OCI-LY3 (cell line): ENCODE measurements around the gene MAD1L1.

Experiments
- H2AFZ ChIP-seq: fragments of 200-600, 300-600 bp; shearing (Covaris generic); 2 replicates; pipeline ENCODE4 v1.6.0; 2014; ENCODE audit warnings: antibody characterized with exemption, low read depth, low read length
- H3K27ac ChIP-seq: fragments of 200-600, 300-600 bp; sonication (generic); 2 replicates; pipeline ENCODE4 v1.5.1; 2014; ENCODE audit warnings: mild to moderate bottlenecking, low read length, moderate library complexity, mixed read lengths
- H3K27me3 ChIP-seq: fragments of 200-600, 300-600 bp; sonication (generic); 2 replicates; pipeline ENCODE4 v1.6.1; 2014; ENCODE audit warnings: low read depth, low read length, mixed read lengths
- H3K36me3 ChIP-seq: fragments of 200-600, 300-600 bp; sonication (generic); replicated peaks from 2 replicates; pipeline ENCODE3; 2014; ENCODE audit warnings: low read depth, low read length, mixed read lengths
- H3K4me1 ChIP-seq: fragments of 300-600, 200-600 bp; sonication (generic); 2 replicates; pipeline ENCODE4 v1.6.1; 2014; ENCODE audit warnings: low read length, mixed read lengths
- H3K4me2 ChIP-seq: fragments of 200-600, 300-600 bp; sonication (generic); 2 replicates; pipeline ENCODE4 v1.6.1; 2014; ENCODE audit warnings: low read length, mixed read lengths
- H3K4me3 ChIP-seq: fragments of 300-600, 200-600 bp; sonication (generic); 2 replicates; pipeline ENCODE4 v1.5.1; 2014; ENCODE audit warnings: antibody characterized with exemption, mild to moderate bottlenecking, low read length, moderate library complexity
- H3K79me2 ChIP-seq: fragments of 300-600, 200-600 bp; shearing (Covaris generic); 2 replicates; pipeline ENCODE4 v1.6.1; 2014; ENCODE audit warnings: mild to moderate bottlenecking, low read length, mixed read lengths
- H3K9ac ChIP-seq: fragments of 300-600, 200-600 bp; shearing (Covaris generic); 2 replicates; pipeline ENCODE4 v1.6.0; 2014; ENCODE audit warnings: mild to moderate bottlenecking, low read length, moderate library complexity
- H3K9me3 ChIP-seq: fragments of 200-600, 300-600 bp; shearing (Covaris generic); 2 replicates; pipeline ENCODE4 v1.6.1; 2014; ENCODE audit warnings: low read length, mixed read lengths; ENCODE audit not compliant: insufficient read depth
- H4K20me1 ChIP-seq: fragments of 200-600, 300-600 bp; sonication (generic); 2 replicates; pipeline ENCODE4 v1.6.1; 2016; ENCODE audit warnings: low read length, mixed read lengths; ENCODE audit not compliant: insufficient read depth
- EZH2phosphoT487 ChIP-seq: fragments of 200-600 bp; shearing (Covaris generic); IDR thresholded peaks from 2 replicates; pipeline ENCODE4 v1.6.1; 2018; ENCODE audit warnings: antibody characterized with exemption, mixed run types, low read depth
- TF ChIP-seq, protein P1 (sequence below): fragments of 200-600, 300-600 bp; sonication (generic); IDR thresholded peaks from 2 replicates; pipeline ENCODE4 v1.5.1; 2014; ENCODE audit warnings: antibody characterized with exemption, low read length, low read depth

The MAD1L1 gene

GRCh38 chr7:2023877-2024566 is 208.7 kb downstream of the MAD1L1 start:
- H3K4me1 ChIP-seq: no peaks in the 10 kb centered on the region
- no peak overlapping the region for H3K4me3 ChIP-seq
- TF ChIP-seq EZH2phosphoT487: no peak
- TF ChIP-seq, protein P1, sequence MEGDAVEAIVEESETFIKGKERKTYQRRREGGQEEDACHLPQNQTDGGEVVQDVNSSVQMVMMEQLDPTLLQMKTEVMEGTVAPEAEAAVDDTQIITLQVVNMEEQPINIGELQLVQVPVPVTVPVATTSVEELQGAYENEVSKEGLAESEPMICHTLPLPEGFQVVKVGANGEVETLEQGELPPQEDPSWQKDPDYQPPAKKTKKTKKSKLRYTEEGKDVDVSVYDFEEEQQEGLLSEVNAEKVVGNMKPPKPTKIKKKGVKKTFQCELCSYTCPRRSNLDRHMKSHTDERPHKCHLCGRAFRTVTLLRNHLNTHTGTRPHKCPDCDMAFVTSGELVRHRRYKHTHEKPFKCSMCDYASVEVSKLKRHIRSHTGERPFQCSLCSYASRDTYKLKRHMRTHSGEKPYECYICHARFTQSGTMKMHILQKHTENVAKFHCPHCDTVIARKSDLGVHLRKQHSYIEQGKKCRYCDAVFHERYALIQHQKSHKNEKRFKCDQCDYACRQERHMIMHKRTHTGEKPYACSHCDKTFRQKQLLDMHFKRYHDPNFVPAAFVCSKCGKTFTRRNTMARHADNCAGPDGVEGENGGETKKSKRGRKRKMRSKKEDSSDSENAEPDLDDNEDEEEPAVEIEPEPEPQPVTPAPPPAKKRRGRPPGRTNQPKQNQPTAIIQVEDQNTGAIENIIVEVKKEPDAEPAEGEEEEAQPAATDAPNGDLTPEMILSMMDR: no peak
- H3K4me2 ChIP-seq: no peak overlapping the region
- peaks cover 3% of the 10 kb centered on the region for H3K36me3 ChIP-seq
- peaks cover 7% of the 10 kb centered on the region; the same call in 1 of the 2 replicates for H3K9me3 ChIP-seq
- H3K9ac ChIP-seq: no peak overlapping the region
- no peak overlapping the region for H2AFZ ChIP-seq
- H3K27me3 ChIP-seq: no peaks in the 10 kb centered on the region
- no peaks in the 10 kb centered on the region for H4K20me1 ChIP-seq
- H3K27ac ChIP-seq: no peak overlapping the region
- H3K79me2 ChIP-seq: no peaks in the 10 kb centered on the region

- Histone ChIP-seq H3K4me3 (no peak overlapping the region), H2AFZ (no peak overlapping the region), H3K4me1 (no peaks in the 10 kb centered on the region), H3K36me3 (peaks cover 3% of the 10 kb centered on the region), H3K27ac (no peak overlapping the region), H3K79me2 (no peaks in the 10 kb centered on the region), H3K27me3 (no peaks in the 10 kb centered on the region), H4K20me1 (no peaks in the 10 kb centered on the region), H3K4me2 (no peak overlapping the region), H3K9me3 (peaks cover 3% of the 10 kb centered on the region; the same call in 1 of the 2 replicates), H3K9ac (no peak overlapping the region)
- no peak for TF ChIP-seq EZH2phosphoT487
- TF ChIP-seq, protein P1: no peak
These were observed 210.0 kb downstream of the MAD1L1 start for GRCh38 chr7:2022737-2023250.

GRCh38 chr7:2022021-2022409 is 210.7 kb downstream of the MAD1L1 start:
- no peak overlapping the region for H3K9ac ChIP-seq
- no peaks in the 10 kb centered on the region for H3K4me1 ChIP-seq
- TF ChIP-seq EZH2phosphoT487: no peak
- TF ChIP-seq, protein P1: no peak
- H3K36me3 ChIP-seq: peaks cover 3% of the 10 kb centered on the region
- no peaks in the 10 kb centered on the region for H3K9me3 ChIP-seq
- H3K79me2 ChIP-seq: no peaks in the 10 kb centered on the region
- no peak overlapping the region for H3K4me3 ChIP-seq
- H2AFZ ChIP-seq: no peak overlapping the region
- no peaks in the 10 kb centered on the region for H4K20me1 ChIP-seq
- H3K27ac ChIP-seq: no peak overlapping the region
- no peaks in the 10 kb centered on the region for H3K27me3 ChIP-seq
- H3K4me2 ChIP-seq: no peak overlapping the region

- Histone ChIP-seq H3K4me3 (no peak overlapping the region), H2AFZ (no peak overlapping the region), H3K27ac (no peak overlapping the region), H3K9ac (no peak overlapping the region), H3K9me3 (no peaks in the 10 kb centered on the region), H3K79me2 (no peaks in the 10 kb centered on the region), H3K4me1 (no peaks in the 10 kb centered on the region), H3K27me3 (no peaks in the 10 kb centered on the region), H3K36me3 (peaks cover 3% of the 10 kb centered on the region), H3K4me2 (no peak overlapping the region), H4K20me1 (no peaks in the 10 kb centered on the region)
- TF ChIP-seq, protein P1: no peak
- no peak for TF ChIP-seq EZH2phosphoT487
These were observed 212.8 kb downstream of the MAD1L1 start for GRCh38 chr7:2019711-2020511.
